ENCODE results near the gene SSTR3. TPM values are rescaled to one million over a fixed set of nuclear protein-coding genes. Genes with fewer than 3 reads are reported as not detected.
A peak's percentile ranks its signal among the peaks of the same experiment; 100 is the strongest.

The SSTR3 gene
- total RNA-seq, 1 donor: not detected

DNA sequence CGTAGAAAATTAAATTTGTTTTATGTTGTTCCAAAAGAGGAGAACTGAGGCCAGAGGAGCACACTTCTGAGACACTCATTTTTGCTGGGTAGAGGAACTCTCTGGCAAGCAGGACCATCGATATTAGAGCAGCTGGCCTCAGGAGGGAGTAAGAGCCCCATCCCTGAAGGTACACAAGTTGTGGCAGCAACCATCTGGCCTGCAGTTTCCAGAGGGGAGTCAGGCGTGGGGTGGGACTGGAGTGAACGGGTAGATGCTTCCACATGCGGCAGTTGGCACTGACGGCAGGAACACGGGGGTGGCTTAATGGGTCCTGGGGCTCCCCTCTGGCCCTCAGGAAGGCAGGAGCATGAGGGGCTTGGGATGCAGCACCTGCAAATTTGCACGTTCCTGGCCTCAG, 13.2 kb upstream of the SSTR3 start:
- TF ChIP-seq, protein P1, sequence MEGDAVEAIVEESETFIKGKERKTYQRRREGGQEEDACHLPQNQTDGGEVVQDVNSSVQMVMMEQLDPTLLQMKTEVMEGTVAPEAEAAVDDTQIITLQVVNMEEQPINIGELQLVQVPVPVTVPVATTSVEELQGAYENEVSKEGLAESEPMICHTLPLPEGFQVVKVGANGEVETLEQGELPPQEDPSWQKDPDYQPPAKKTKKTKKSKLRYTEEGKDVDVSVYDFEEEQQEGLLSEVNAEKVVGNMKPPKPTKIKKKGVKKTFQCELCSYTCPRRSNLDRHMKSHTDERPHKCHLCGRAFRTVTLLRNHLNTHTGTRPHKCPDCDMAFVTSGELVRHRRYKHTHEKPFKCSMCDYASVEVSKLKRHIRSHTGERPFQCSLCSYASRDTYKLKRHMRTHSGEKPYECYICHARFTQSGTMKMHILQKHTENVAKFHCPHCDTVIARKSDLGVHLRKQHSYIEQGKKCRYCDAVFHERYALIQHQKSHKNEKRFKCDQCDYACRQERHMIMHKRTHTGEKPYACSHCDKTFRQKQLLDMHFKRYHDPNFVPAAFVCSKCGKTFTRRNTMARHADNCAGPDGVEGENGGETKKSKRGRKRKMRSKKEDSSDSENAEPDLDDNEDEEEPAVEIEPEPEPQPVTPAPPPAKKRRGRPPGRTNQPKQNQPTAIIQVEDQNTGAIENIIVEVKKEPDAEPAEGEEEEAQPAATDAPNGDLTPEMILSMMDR (IDR thresholded peaks at IDR 0.05; ENCODE audit: insufficient read depth, low read depth, low read length): peak; percentile 22
- H3K4me3 ChIP-seq (ENCODE audit: low read depth, low read length): no peak overlapping the region
- no peak for DNase-seq (ENCODE audit: low read depth)

GRCh38 chr22:37224757-37225420, 12.6 kb upstream of the SSTR3 start:
- H3K4me3 ChIP-seq (ENCODE audit: low read depth, low read length): no peak overlapping the region
- TF ChIP-seq, protein P1 (IDR thresholded peaks at IDR 0.05; ENCODE audit: insufficient read depth, low read depth, low read length): no peak
- DNase-seq (ENCODE audit: low read depth): no peak

- TF ChIP-seq, protein P1 (IDR thresholded peaks at IDR 0.05; ENCODE audit: insufficient read depth, low read depth, low read length): no peak
- DNase-seq (ENCODE audit: low read depth): no peak
- no peak overlapping the region for H3K4me3 ChIP-seq (ENCODE audit: low read depth, low read length)
These were observed 11.8 kb upstream of the SSTR3 start for GRCh38 chr22:37223965-37224551.

- no peak for DNase-seq (ENCODE audit: low read depth)
- TF ChIP-seq, protein P1 (IDR thresholded peaks at IDR 0.05; ENCODE audit: insufficient read depth, low read depth, low read length): no peak
- no peak overlapping the region for H3K4me3 ChIP-seq (ENCODE audit: low read depth, low read length)
These were observed 10.2 kb upstream of the SSTR3 start for GRCh38 chr22:37222440-37222971.

DNA sequence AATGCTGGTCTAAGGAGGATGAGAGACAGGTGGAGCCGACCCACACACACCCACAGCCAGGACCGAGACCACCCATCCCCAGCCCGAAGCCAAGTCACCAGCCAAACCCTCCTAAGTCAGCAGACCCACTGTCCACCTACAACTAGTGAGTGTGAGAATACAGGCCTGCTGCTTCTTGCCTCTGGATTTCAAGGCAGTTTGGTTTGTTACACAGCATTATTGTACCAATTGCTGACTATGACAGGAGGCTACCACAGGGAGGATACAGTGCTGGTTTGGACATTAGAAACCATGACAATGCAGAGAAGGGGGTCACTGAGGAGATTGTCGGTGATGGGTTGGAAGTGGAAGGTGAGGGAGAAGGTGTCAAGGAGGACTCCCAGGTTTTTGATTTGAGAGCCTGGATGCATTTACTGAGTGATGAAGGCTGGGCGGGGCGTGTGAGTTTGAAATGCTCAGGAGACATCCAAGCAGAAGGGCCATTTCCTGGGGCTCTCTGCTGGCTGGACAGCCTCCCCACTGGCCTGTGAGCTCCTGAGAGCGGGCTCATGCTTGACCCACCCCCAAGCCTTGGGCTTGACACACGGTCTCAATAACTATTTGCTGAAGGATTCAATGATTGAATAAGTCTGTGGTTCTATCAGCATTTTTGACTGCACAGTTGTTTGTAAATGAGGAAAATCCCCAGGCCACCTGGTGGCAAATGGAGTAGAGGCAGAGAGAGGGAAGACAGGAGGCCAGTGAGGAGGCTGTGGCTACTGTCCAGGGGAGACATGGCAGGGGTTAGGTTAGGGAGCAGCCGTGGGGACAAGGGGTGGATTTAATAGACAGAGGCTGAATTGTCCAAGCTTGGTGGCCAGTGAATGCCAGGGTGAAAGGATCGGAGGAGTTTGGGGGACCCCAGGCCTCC, 9.4 kb upstream of the SSTR3 start:
- TF ChIP-seq, protein P1 (IDR thresholded peaks at IDR 0.05; ENCODE audit: insufficient read depth, low read depth, low read length): peak; percentile 2
- DNase-seq (ENCODE audit: low read depth): no peak
- H3K4me3 ChIP-seq (ENCODE audit: low read depth, low read length): no peak overlapping the region

DNA sequence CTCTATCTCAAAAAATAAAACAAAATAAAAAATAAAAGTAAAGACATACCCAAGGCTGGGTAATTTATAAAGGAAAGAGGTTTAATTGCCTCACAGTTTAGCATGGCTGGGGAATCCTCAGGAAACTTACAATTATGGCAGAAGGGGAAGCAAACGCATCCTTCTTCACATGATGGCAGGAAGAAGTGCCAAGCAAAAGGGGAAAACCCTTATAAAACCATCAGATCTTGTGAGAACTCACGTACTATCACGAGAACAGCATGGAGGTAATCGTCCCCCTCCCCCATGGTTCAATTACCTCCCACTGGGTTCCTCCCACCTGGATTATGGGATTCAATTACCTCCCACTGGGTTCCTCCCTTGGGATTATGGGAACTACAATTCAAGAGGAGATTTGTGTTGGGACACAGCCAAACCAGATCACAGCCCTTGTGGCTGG, 8.3 kb upstream of the SSTR3 start:
- TF ChIP-seq, protein P1 (IDR thresholded peaks at IDR 0.05; ENCODE audit: insufficient read depth, low read depth, low read length): no peak
- no peak for DNase-seq (ENCODE audit: low read depth)
- H3K4me3 ChIP-seq (ENCODE audit: low read depth, low read length): no peak overlapping the region

Measured in fibroblast of villous mesenchyme (primary cell).